NCI-H510A (cell line): ENCODE measurements around the gene RAB8B.

ENCODE experiments used
- DNase-seq: peaks from one replicate; lab custom pipeline; 2025; lab: John Stamatoyannopoulos, UW

Gene RAB8B

GRCh38 chr15:63185206-63185605, 4.2 kb upstream of the RAB8B start:
- no peak for DNase-seq

GRCh38 chr15:63186065-63186464, 3.3 kb upstream of the RAB8B start:
- DNase-seq: no peak

GRCh38 chr15:63187589-63188226, 1.7 kb upstream of the RAB8B start:
- no peak for DNase-seq

GRCh38 chr15:63188247-63188925, 1.0 kb upstream of the RAB8B start:
- no peak for DNase-seq

GRCh38 chr15:63189941-63190768, 749 bp downstream of the RAB8B start:
- no peak for DNase-seq

GRCh38 chr15:63190769-63191649, 1.6 kb downstream of the RAB8B start:
- no peak for DNase-seq

- no peak for DNase-seq
Measured at GRCh38 chr15:63191895-63192618, 2.7 kb downstream of the RAB8B start.

- no peak for DNase-seq
Measured at GRCh38 chr15:63192619-63193206, 3.3 kb downstream of the RAB8B start.

GRCh38 chr15:63194302-63194701, 4.9 kb downstream of the RAB8B start:
- no peak for DNase-seq

- DNase-seq: no peak
Measured at GRCh38 chr15:63194880-63195568, 5.6 kb downstream of the RAB8B start.

GRCh38 chr15:63195569-63196015, 6.2 kb downstream of the RAB8B start:
- no peak for DNase-seq

- no peak for DNase-seq
Measured at GRCh38 chr15:63196842-63197241, 7.4 kb downstream of the RAB8B start.

- DNase-seq: no peak
Measured at GRCh38 chr15:63197626-63198025, 8.2 kb downstream of the RAB8B start.

GRCh38 chr15:63198371-63199250, 9.2 kb downstream of the RAB8B start:
- DNase-seq: no peak

GRCh38 chr15:63200464-63201249, 11.3 kb downstream of the RAB8B start:
- DNase-seq: no peak

GRCh38 chr15:63202861-63203260, 13.5 kb downstream of the RAB8B start:
- DNase-seq: no peak

GRCh38 chr15:63203451-63204090, 14.2 kb downstream of the RAB8B start:
- DNase-seq: no peak

GRCh38 chr15:63206079-63206478, 16.7 kb downstream of the RAB8B start:
- DNase-seq: no peak
